ENCODE data around the gene IL15RA.

The IL15RA gene, protein sequence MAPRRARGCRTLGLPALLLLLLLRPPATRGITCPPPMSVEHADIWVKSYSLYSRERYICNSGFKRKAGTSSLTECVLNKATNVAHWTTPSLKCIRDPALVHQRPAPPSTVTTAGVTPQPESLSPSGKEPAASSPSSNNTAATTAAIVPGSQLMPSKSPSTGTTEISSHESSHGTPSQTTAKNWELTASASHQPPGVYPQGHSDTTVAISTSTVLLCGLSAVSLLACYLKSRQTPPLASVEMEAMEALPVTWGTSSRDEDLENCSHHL

DNA sequence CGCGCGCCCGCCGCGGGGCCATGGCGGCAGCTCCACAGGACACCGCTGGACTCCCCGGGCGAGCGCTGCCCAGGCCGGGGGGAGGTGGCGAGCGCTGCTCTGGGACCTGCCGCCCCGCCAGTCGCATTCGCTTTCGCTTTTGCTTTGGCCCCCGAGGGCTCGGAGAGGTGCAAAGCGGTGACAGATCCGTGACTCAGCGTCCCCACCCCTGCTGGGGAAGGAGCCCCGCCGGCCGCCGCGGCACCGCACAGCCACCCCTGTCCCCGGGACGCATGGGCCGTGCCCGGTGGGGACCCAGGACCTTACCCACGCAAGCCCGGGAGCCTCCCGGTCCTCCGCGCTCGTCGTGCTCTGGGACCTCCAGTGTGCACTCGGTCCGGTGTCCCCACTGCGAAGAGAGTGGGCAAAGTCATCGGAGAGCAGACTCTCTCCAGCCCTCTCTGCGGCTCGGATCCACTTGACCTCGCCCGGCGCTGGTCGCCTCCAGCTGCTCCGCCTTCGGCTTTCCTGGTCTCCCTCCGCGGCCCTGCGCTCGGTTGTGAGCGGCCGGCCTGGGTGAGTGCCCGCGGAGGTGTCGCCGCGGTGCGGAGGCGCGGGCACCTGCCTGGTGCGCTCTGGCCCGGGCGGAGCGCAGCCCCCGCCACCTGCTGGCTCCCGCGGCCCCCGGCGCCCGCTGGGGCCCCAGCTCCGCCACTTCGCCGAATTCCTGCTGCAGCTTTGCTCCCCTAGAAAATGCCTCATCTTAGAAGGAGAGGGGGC, at the start of gene IL15RA:
Gene IL15RA, minus strand, starts transcription at position 73 of the 759 bp plus-strand sequence. Its CDS starts 51 bp downstream, at position 22.
- peak; percentile 27 for DNase-seq

DNA sequence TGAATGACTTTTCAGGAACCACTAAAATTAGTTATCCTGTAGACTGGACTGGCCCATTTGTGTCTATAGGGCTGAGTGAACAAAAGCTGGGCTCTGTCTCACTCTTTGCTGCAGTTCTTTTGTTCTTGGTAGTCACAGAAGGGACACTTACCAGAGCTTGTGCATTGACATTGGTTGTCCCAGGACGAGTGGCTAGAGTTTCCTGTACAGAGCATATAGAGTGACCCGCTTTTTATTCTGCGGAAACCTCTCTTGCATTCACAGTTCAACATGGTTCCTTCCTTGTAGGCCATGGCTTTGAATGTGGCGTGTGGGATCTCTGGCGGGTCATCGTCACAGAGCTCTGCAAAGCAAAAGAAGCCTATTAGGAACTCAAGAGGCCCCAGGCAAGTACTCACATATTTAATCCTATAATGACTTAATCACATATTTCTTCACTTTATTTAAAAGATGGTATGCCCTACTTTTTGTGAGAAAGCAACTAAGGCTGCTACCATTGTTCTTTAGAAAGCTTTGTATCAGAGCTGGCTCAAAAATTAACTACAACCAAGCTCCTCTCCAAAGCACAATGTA, 48.4 kb upstream of the IL15RA start:
- no peak for DNase-seq

GRCh38 chr10:6024334-6024682, 47.0 kb upstream of the IL15RA start:
- no peak for DNase-seq

DNA sequence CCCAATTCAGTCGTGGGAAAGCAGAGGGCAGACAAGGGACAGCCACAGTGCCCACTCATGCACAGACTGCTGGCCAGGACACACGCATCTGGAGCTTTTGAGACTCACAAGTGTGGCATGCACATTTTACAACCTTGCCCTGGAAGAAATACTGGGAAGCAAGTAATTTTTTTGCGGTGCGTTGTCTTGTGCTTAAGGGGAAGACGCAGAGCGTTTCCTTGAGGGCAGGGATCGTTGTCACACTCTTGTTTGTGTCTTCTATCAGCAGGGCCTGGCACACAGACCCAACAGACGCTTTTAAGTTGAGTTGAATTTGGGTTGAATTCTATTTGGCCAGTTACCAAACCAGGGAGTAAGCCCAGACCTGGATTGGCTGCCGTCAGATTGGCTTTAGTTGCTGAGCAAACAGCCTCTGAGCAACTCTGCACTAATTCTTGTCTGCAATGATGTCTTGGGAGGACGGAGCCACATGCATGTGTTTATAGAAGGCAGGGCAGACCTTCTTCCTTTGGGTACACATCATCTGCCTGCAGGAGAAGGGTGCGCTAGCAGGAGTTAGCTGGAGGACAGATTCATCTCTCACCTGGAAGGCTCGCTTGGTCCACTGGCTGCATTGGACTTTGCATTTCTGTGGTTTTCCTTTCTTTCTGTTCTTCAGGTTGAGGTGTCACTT, 46.5 kb upstream of the IL15RA start:
- no peak for DNase-seq

- no peak for DNase-seq
Observed at GRCh38 chr10:6022660-6023059, 45.3 kb upstream of the IL15RA start.

- DNase-seq, result no peak
Observed at GRCh38 chr10:6020826-6021225, 43.5 kb upstream of the IL15RA start.

GRCh38 chr10:6019796-6020195, 42.5 kb upstream of the IL15RA start:
- no peak for DNase-seq

DNA sequence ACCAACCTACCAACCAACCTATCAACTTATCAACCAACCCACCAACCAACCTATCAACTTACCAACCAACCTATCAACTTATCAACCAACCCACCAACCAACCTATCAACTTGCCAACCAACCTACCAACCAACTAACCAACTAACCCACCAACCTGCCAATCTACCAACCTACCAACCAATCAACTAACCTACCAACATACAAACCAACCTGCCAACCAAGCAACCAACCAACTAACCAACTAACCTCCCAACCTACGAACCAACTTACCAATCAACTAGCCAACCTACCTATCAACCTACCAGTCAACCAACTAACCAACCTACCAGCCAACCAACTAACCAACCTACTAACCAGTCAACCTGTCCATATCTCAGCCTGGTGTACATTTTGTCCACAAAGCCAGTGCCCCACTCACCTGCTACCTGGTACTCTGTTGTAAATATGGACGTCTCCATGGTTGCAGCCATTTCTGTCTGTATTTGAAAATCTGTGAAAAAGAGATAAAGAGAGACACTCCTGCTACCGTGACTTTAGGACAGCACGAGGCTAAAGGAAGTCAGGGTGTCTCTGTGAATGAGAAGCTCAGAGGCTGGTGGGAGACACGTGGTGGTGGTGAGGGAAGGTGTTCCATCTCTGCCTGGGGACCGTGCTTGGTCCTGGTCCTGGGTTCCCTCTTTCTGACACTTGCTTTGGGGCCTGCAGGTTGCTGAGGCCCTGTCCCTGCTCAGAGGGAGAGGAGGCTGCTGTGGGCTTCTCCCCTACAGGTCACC, 41.9 kb upstream of the IL15RA start:
- no peak for DNase-seq

- DNase-seq, result no peak
Observed at GRCh38 chr10:6018422-6018821, 41.1 kb upstream of the IL15RA start.

DNA sequence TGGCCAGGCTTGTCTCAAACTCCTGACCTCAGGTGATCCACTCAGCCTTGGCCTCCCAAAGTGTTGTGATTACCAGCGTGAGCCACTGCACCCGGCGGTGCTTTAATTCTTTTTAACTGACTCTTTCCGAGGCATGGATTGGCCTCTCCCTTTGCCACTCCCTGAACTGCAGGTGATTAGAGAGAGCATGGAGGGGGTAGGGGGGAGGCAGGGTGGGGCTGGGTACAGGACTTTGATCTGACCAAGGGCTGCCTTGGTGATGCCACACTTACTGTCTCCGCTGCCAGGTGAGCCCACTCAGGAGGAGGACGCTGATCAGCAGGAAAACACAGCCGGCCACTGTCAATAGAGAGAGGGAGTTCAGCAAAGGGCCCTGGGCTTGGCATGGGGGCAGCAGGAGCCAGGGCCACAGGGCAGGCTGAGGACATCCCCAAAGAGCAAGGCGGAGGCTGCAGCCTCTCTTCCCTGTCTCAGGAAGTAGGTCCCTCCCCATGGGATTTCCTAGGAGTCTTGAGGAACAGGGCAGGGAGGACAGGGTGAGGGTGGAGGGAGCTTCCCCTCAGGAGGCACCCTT, 40.5 kb upstream of the IL15RA start:
- no peak for DNase-seq

DNA sequence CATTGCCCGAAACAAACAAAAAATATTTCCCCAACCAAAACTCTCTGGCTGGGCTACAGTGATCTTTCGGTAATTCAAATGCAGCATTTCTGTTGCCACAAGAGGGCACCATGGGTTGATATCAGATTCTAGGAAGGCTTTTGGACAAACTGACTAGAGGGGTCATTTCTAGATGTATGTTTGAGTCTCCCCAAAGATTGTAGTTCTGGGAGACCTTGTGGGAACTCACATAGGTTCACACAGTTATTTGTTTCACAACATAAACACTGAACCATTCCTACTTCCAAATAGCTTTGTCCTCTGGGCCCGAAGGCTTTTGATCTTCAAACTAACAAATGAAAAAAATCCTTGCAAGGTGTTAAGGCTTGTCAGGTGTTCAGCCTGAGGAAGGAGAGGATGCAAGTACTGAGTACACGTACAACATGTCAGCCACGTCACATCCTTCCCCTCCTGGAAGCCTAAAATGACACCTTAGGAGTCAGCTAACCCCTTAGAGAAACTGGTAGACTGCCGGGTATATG, 37.0 kb upstream of the IL15RA start:
- DNase-seq, result peak; percentile 12

- DNase-seq, result peak; percentile 0
Observed at GRCh38 chr10:6013413-6014192, 36.3 kb upstream of the IL15RA start.

GRCh38 chr10:6012121-6012905, 35.0 kb upstream of the IL15RA start:
- no peak for DNase-seq

- DNase-seq, result no peak
Observed at GRCh38 chr10:6011558-6011957, 34.2 kb upstream of the IL15RA start.

- DNase-seq, result no peak
Observed at GRCh38 chr10:6010569-6010968, 33.2 kb upstream of the IL15RA start.

DNA sequence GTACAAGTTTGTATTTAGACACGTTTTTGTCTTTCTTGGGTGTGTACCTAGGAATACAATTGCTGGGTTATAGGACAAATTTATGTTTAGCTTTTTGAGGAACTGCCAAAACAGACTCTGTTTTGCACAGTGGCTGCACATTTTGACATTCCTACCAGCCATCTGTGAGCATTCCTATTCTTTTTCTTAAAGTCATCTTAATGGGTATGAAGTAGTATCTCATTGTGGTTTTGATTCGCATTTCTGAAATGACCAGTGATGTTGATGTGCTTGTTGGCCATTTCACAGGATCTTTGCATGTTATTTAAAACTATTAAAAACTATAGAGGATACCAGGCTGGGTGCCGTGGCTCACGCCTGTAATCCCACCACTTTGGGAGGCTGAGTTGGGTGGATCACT, 32.6 kb upstream of the IL15RA start:
- no peak for DNase-seq

- DNase-seq, result no peak
Observed at GRCh38 chr10:6009150-6009549, 31.8 kb upstream of the IL15RA start.

DNA sequence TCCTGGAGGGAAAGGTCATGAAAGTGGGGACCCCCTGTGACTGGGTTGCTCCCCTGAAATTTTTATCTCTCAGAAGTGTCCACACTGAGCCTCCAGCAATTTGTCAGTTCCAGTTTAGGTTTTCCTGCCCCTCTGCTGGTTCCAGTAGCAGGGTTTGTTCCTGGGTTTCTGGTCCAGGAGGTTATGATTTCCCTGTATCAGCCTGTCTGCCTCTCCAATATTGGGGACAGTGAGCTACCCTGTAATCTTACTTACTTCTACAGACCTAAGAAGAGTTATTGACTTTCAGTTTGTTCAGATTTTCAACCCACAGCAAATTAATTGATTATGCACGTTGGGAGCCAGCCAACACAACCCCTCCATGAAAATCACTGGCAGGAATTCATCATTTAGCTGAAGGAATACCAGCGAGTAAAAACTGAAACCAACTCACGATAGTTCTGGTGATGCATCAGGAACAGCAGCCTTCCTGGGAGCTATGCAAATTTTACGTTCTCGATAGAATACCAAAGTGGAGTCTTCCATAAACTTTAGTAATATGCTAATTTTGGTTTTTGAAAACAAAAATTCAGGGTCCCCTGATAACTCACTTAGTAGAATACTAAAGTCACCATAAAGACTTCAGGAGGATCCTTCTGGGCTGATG, 31.3 kb upstream of the IL15RA start:
- no peak for DNase-seq

GRCh38 chr10:6006991-6007390, 29.6 kb upstream of the IL15RA start:
- DNase-seq, result no peak

DNA sequence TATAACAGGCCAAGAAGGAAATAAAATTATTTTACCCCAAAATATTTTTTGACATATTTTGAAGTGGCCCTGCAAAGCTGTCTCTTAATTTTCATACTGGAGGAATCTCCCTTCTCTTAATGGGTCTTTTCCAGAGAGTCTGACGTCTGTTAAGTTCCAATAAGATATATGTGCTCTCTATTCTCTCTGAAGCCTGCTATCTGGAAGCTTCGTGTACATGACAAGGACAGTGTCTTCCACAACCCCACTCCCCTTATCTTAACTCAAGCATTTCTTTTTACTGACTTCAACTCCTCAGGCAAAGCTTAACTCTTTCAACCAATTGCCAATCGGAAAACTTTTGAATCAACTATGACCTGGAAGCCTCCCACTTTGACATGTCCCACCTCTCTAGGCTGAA, 29.2 kb upstream of the IL15RA start:
- DNase-seq, result no peak
